Activated CD4-positive, alpha-beta memory T cell treated with anti-CD3 and anti-CD28 coated beads, Interleukin-2, amount 10 ng/mL, durations not matched to agents 7 days and 5 days (primary cell): ENCODE results near the gene PFDN4. TPM values are rescaled to one million over a fixed set of nuclear protein-coding genes. Genes with fewer than 3 reads are reported as not detected.

Source experiments
- CTCF ChIA-PET: fragments of 350-600 bp; sonication (Branson Sonifier 250); formaldehyde crosslinking; loops from one replicate; lab custom pipeline; 2021; ENCODE audit warnings: antibody characterized with exemption, inconsistent platforms; lab: Charles Lee
- POLR2A ChIA-PET: fragments of 350-600 bp; sonication (Branson Sonifier 250); formaldehyde crosslinking; loops from one replicate; lab custom pipeline; 2021; ENCODE audit warnings: antibody characterized with exemption; lab: Charles Lee
- DNase-seq: peaks from one replicate; pipeline ENCODE4 v3.0.0-alpha.2; 2020
- H3K27ac Mint-ChIP-seq: one replicate; pipeline ENCODE4 v1.8.0; 2021; ENCODE audit warnings: mild to moderate bottlenecking, mixed read lengths
- H3K27me3 Mint-ChIP-seq: one replicate; pipeline ENCODE4 v1.8.0; 2021; ENCODE audit warnings: mixed read lengths
- H3K36me3 Mint-ChIP-seq: one replicate; pipeline ENCODE4 v1.8.0; 2021; ENCODE audit warnings: low read depth, mixed read lengths
- H3K4me1 Mint-ChIP-seq: one replicate; pipeline ENCODE4 v1.8.0; 2021; ENCODE audit warnings: mixed read lengths
- H3K4me3 Mint-ChIP-seq: one replicate; pipeline ENCODE4 v1.8.0; 2021; ENCODE audit warnings: mild to moderate bottlenecking, mixed read lengths
- H3K9me3 Mint-ChIP-seq: one replicate; pipeline ENCODE4 v1.8.0; 2021; ENCODE audit warnings: mixed read lengths
- total RNA-seq, 2 experiments: library from RNA; stranded (reverse); gene quantifications; one replicate each; pipeline ENCODE4 v1.2.3, GENCODE V29; 2021

Gene PFDN4
- total RNA-seq, 2 experiments from 2014 or later = 28.1 to 30.3 TPM

DNA sequence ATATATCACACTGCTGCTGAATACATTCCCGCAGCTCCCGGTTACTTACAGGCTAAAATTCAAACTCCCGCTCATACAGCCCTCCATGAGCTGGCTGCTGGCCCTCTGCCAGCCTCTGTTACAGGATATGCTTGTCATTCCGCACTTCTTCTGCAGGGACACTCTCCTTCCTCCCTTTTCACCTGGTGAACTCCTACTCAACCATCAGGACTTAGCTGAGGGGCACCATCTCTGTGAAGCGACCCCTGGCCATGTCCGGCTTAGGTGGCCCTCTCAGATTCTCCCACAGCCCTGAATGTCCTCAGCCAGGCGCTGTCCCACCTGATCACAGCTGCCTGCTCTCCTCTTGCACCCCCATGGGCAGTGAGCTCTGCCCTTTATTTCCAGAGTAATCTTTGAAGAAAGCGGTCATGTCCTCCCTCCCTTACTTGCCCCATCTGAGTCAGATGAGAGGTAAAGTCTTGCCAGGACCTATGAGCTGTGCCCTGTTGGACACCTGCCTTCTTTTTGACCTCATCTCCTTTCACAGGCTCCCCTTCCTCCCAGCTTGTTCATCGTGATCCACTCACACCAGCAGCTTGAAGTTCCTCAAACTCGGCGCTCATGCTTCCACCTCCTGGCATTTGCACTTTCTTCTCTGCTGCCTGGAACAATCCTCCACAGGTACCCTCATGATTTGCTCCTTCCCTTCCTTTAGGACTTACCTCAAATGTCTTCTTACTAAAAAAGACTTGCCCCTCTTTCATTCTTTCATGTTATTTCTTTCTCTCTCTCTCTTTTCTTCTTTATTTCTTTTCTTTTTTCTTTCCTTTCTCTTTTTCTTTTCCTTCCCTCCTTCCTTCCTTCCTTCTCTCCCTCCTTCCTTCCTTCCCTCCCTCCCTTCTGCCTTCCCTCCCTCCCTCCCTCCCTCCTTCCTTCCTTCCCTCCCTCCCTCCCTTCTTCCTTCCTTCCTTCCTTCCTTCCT lies 39.7 kb upstream of the PFDN4 start:
- Mint-ChIP-seq H3K27ac (no peak overlapping the region), H3K27me3 (peaks cover 59% of the 10 kb centered on the region), H3K9me3 (no peaks in the 10 kb centered on the region), H3K4me3 (no peak overlapping the region), H3K36me3 (no peaks in the 10 kb centered on the region), H3K4me1 (peaks cover 7% of the 10 kb centered on the region)
- DNase-seq = no peak
- CTCF ChIA-PET = interaction anchor here (0.6 to 1.2 kb wide), 2 partner anchors 22 to 29 kb away, joined by 3 to 6 read pairs; no protein-coding TSS in a partner anchor
- POLR2A ChIA-PET = no interaction called here

- H3K27ac Mint-ChIP-seq = no peak overlapping the region
- peaks cover 64% of the 10 kb centered on the region for H3K27me3 Mint-ChIP-seq
- H3K36me3 Mint-ChIP-seq = no peaks in the 10 kb centered on the region
- H3K4me3 Mint-ChIP-seq = no peak overlapping the region
- no peaks in the 10 kb centered on the region for H3K9me3 Mint-ChIP-seq
- H3K4me1 Mint-ChIP-seq = peaks cover 13% of the 10 kb centered on the region
- CTCF ChIA-PET = interaction anchor here (1.2 kb wide), 1 partner anchor 30 kb away, joined by 3 read pairs; no protein-coding TSS in a partner anchor
- DNase-seq = no peak
- POLR2A ChIA-PET = no interaction called here
These were observed 38.7 kb upstream of the PFDN4 start for GRCh38 chr20:54168961-54169862.

GRCh38 chr20:54170026-54170471 lies 37.8 kb upstream of the PFDN4 start:
- ChIA-PET CTCF (no interaction called here), POLR2A (no interaction called here)
- H3K36me3 Mint-ChIP-seq = no peaks in the 10 kb centered on the region
- peaks cover 72% of the 10 kb centered on the region for H3K27me3 Mint-ChIP-seq
- DNase-seq = no peak
- no peak overlapping the region for H3K4me3 Mint-ChIP-seq
- H3K9me3 Mint-ChIP-seq = no peaks in the 10 kb centered on the region
- H3K27ac Mint-ChIP-seq = no peak overlapping the region
- H3K4me1 Mint-ChIP-seq = peaks cover 21% of the 10 kb centered on the region

DNA sequence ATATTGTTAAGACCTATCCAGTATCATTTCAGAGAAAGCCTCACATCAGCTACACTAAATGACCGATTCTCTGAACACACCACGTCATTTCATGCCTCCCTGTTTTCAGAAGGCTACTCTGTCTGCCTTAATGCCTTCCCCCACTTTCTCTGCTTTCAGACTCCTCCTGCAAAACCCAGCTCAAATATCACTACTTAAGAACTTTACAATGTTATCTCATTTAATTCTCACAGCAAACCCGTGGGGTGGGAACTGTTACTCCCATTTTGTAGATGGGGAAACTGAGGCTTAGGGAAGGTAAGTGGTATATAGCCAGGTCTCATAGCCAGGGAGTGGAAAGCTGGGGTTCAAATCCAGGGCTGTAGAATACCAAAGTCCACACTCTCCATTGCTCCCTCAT lies 36.9 kb upstream of the PFDN4 start:
- CTCF ChIA-PET = interaction anchor here (1.5 kb wide), 1 partner anchor 68 kb away, joined by 3 read pairs; no protein-coding TSS in a partner anchor
- Mint-ChIP-seq H3K4me3 (no peak overlapping the region), H3K27ac (no peak overlapping the region), H3K9me3 (no peaks in the 10 kb centered on the region), H3K36me3 (no peaks in the 10 kb centered on the region), H3K4me1 (peaks cover 21% of the 10 kb centered on the region), H3K27me3 (peaks cover 73% of the 10 kb centered on the region)
- POLR2A ChIA-PET = no interaction called here
- no peak for DNase-seq

DNA sequence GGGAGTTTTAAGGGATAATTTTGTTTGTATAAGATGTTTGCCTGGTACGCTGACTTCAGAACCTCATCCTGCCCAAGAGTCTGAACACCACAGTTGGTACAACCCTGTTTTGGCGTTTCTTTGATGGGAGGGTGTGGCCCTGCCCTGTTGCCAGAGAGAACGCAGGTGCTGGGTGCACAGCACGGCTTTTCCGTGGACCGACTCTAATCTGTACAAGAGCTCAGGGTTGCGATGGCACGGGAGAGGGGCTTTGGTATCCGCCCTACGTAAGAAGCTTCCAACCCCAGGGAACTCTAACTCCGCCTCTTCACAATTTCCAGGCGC lies 35.4 kb upstream of the PFDN4 start:
- H3K4me3 Mint-ChIP-seq = no peak overlapping the region
- DNase-seq = no peak
- POLR2A ChIA-PET = no interaction called here

DNA sequence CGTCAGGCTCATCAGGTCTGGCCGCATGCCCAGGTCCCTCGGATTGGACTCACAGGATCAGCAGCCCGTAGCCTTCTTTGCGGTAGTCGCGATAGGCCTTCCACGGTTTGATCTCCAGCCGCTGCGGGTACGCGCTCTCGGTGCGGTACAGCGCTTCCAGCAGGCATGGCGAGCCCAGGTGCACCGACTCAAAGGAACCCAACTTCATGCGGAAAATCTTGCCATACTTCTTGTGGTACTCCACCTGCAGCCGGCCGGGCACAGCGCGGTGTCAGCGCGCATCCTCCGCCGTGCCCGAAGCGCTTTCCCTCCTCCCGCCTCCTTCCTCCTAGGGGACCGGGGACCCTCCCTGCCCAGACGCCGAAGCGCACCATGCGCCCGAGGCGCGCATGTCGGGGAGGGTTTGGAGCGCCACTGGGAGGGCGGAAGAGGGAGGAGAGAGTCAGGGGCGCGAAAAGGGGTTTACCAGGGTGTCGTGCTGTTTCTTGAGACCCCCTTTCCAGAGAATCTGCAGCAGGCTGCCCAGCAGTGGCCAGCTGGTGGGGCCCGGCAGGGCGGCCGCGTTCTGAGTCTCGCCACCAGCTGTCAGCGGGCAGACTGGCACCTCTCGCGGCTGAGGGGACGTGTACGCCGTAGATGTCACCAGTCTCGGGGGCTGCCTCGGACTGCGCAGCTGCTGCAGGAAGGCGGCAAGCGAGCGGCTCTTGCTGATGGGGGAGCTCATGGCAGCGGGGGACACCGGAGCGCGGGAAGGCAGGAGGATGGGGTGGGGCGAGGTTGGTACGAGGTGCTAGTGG lies 34.8 kb upstream of the PFDN4 start:
- no peak overlapping the region for H3K27ac Mint-ChIP-seq
- no peak for DNase-seq
- peak overlapping the region; percentile 41 for H3K4me3 Mint-ChIP-seq
- POLR2A ChIA-PET = no interaction called here
- CTCF ChIA-PET = no interaction called here
- no peaks in the 10 kb centered on the region for H3K36me3 Mint-ChIP-seq
- peaks cover 21% of the 10 kb centered on the region for H3K4me1 Mint-ChIP-seq
- no peaks in the 10 kb centered on the region for H3K9me3 Mint-ChIP-seq
- peaks cover 75% of the 10 kb centered on the region for H3K27me3 Mint-ChIP-seq

More for the DNA sequence above, 35.4 kb upstream of the PFDN4 start:
- no peak overlapping the region for H3K27ac Mint-ChIP-seq
- H3K4me1 Mint-ChIP-seq = peaks cover 21% of the 10 kb centered on the region
- no peaks in the 10 kb centered on the region for H3K9me3 Mint-ChIP-seq
- CTCF ChIA-PET = no interaction called here
- peaks cover 78% of the 10 kb centered on the region for H3K27me3 Mint-ChIP-seq
- no peaks in the 10 kb centered on the region for H3K36me3 Mint-ChIP-seq

GRCh38 chr20:54173653-54174456 lies 34.0 kb upstream of the PFDN4 start, which contains the start of gene CYP24A1:
Gene CYP24A1, minus strand, starts transcription at chr20:54173986. Its CDS starts 407 bp downstream, at chr20:54173579.
- no peaks in the 10 kb centered on the region for H3K36me3 Mint-ChIP-seq
- ChIA-PET POLR2A (no interaction called here), CTCF (no interaction called here)
- H3K4me3 Mint-ChIP-seq = peak within 1 kb of the TSS; percentile 41
- H3K27me3 Mint-ChIP-seq = peaks cover 74% of the 10 kb centered on the region
- peaks cover 21% of the 10 kb centered on the region for H3K4me1 Mint-ChIP-seq
- no peak for DNase-seq
- H3K9me3 Mint-ChIP-seq = no peaks in the 10 kb centered on the region
- H3K27ac Mint-ChIP-seq = no peak within 1 kb of the TSS

DNA sequence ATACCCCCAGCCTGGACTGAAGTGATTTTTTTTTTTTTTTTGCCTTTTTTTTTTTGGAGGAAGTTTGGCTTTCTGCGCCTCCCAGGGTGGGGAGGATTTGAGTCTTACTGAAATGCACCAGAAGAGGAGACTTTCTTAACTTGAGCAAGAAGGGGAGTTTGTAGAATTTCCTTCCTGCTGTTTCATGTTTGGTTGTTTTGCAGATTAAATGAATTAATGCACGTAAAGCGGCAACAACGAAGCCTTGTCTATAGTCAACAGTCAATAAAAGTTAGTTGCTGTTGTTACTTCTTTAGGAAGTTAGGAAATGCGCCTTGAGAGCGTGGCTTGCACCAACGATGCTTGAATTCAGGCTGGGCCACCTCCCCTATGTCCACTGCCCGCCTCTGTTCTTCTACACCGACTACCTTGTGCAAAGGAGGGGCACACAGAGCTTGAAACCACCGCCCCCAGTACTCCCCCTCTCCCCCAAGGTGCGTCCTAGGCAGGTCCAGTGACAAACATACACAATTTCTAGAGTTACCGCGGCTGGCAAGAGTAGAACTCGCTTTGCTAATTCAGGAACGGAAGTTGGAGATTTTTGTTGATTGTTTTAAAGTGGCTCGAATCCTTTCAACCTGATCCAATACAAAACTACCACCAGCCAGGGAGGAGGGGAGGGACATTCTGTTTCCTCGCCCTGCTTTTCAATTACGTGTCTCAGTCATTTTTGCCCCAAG lies 33.3 kb upstream of the PFDN4 start:
- Mint-ChIP-seq H3K4me3 (peak overlapping the region; percentile 36), H3K27me3 (peaks cover 71% of the 10 kb centered on the region), H3K36me3 (no peaks in the 10 kb centered on the region), H3K4me1 (peaks cover 21% of the 10 kb centered on the region), H3K9me3 (no peaks in the 10 kb centered on the region), H3K27ac (no peak overlapping the region)
- no peak for DNase-seq
- POLR2A ChIA-PET = no interaction called here
- CTCF ChIA-PET = interaction anchor here (1.0 kb wide), 2 partner anchors 70 to 71 kb away, joined by 3 to 4 read pairs; no protein-coding TSS in a partner anchor

DNA sequence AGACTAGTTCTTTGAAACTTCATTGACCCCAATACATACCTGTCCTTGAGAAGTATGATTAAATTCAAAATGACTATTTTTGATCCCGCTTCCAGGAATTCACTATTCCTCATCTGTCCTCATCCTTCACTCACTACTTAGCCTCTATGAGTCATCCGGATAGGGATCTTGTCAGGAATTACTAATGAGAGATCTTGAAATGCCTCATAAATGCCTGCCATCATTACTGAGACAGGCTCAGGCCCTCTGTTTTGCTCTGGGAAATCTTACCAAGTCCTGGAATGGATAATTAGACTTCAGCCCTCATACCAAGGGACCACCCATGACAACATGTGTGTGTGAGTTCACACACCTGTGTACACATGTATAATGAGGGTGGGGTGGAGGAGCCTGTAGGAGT lies 31.3 kb upstream of the PFDN4 start:
- H3K27me3 Mint-ChIP-seq = peaks cover 63% of the 10 kb centered on the region
- POLR2A ChIA-PET = no interaction called here

DNA sequence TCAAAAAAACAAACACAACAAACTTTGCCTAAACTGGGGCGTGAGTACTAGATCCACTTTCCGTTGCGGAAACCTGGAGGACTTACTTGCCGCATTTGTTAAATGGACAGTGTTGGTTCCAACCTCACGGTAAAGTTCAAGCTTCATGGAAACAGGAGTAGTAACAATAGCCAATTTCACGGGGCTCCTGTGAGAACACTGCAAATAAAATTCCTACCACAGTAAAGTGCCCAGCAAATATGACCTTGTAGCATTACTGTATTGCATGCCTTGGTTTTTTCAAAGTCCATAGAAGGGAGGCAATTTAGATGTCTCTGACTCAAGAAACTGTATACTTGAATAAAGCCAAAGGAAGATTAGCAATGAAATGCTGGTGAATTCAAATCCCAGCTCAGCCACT lies 30.5 kb upstream of the PFDN4 start:
- H3K4me1 Mint-ChIP-seq = peaks cover 26% of the 10 kb centered on the region
- DNase-seq = no peak
- H3K27me3 Mint-ChIP-seq = peaks cover 56% of the 10 kb centered on the region
- no peaks in the 10 kb centered on the region for H3K36me3 Mint-ChIP-seq
- CTCF ChIA-PET = no interaction called here
- H3K27ac Mint-ChIP-seq = no peak overlapping the region
- H3K9me3 Mint-ChIP-seq = no peaks in the 10 kb centered on the region
- POLR2A ChIA-PET = no interaction called here
- no peak overlapping the region for H3K4me3 Mint-ChIP-seq

More for the DNA sequence above, 31.3 kb upstream of the PFDN4 start:
- CTCF ChIA-PET = no interaction called here
- H3K9me3 Mint-ChIP-seq = no peaks in the 10 kb centered on the region
- no peak overlapping the region for H3K27ac Mint-ChIP-seq
- no peaks in the 10 kb centered on the region for H3K36me3 Mint-ChIP-seq
- peaks cover 26% of the 10 kb centered on the region for H3K4me1 Mint-ChIP-seq
- H3K4me3 Mint-ChIP-seq = no peak overlapping the region
- DNase-seq = no peak

DNA sequence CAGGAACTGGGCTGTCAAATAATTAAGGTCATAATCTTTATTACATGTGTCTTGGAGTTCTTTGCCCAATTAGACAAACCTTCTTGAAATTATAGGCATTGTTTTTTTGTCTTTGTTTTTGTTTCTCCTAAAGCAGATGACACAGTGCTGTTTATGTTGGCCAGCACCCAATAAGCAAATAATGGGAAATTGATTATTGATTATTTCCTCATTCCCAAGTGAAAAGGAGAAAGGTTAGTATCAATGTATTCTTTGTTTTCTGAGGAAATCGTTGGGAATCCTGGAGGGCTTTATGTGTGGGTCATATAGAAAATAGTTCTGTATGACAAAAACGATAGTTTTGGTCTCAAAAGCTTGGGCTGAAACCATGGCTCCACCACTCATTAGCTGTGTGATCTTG lies 29.6 kb upstream of the PFDN4 start:
- Mint-ChIP-seq H3K4me1 (peaks cover 19% of the 10 kb centered on the region), H3K4me3 (no peak overlapping the region), H3K27me3 (peaks cover 55% of the 10 kb centered on the region), H3K27ac (no peak overlapping the region), H3K9me3 (no peaks in the 10 kb centered on the region), H3K36me3 (no peaks in the 10 kb centered on the region)
- ChIA-PET CTCF (interaction anchor here (1.5 kb wide), 1 partner anchor 75 kb away, joined by 6 read pairs; no protein-coding TSS in a partner anchor), POLR2A (no interaction called here)
- no peak for DNase-seq
